Ramos (cell line): ENCODE measurements around the gene ADARB2.

Experiments used
- in situ Hi-C: fragments of 300-500 bp; cut with MboI; formaldehyde crosslinking; loops from one replicate; pipeline ENCODE4 v1.14.3; 2022; ENCODE audit warnings: low sequenced_read_pairs; ENCODE audit not compliant: unreplicated experiment

The ADARB2 gene

DNA sequence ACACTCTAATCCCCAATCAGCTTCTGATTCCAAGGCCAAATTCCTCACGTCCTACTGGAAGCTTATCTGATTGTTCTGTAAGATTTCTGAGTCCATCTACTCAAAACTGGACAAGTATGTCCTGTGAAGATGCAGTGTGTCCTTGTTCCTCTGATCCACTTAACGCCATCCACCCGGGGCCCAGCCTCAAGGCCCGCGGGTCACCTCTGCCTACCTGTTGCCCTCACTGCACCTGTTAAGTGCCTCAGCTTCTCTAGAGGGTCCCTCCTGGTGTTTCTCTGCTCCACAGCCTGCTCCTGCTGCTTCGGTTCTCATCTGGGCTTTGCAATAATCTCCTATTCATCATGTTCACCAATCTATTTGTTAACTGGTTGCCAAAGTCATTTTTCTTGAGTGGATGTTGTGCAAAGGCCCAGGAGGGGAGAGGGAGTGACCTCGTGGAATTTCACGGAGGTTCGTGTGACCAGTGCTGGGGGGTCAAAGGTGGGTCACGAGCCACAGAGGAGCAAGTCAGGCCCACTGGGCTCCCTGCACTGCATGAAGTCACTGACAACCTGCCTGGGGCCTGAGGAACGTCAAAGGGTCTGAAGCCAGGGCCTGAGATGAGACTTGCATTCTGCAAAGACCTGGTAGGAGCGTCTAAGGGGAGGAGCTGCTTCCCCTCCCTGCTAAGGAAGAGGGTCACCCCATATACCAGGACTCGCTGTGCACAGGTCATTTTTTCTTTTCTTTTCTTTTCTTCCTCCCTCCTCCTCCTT is 343.0 kb downstream of the ADARB2 start:
- in situ Hi-C loops, result no loop called here

DNA sequence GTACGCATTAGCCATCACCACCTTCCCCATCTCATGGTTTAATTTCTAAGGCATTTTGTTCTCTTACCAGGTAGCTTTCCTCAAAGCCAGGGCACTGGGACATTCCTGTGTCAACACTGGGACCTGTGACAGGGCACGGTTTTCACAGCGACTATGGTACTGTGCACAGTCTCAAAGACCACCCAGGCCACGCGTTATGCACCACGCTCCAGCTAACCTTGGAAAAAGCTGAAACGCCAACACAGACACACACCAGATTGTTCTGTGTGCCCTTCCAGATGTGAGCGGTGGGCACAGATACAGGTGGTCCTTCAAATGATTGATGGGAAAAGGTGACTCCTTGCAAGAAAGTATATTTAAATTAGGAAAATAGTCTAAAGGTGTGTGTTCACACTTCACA is 343.8 kb downstream of the ADARB2 start:
- in situ Hi-C loops, result no loop called here

DNA sequence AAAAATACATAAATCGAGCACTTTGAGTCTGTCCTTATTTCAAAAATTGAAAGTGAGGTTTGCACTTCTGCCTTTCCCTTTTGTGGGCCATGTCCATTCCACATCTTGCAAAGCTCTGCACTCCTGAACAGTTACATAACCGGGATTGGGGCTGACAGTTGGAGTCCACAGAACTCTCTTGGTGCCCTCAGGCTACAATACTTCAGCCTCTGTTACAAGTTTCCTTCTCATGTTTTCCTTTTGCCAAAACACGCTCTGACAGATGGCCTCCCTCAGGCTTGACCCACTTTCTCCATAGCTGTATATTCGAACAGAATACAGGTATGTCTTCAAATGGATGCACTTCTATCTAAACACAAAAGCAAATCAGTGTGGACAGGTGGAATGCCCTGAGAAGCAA is 345.2 kb downstream of the ADARB2 start:
- in situ Hi-C loops, result no loop called here

DNA sequence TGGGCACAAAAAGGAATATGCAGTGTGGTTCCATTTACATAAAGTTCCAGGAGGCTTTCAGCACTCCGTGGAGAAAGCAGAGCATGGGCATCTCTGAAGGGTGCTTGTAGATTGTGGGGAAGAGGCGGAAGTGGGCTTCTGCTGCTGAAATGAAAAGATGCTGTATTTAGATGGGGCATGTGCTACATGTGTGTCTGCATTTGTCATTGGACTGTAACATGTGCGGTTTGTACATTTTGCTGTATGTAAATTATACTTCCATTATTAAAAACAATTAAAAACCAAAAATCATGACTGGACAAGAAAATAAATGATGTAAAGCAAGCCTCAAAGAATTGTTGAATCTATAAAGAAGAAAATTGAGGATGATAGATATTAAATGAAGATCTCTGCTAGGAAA is 347.1 kb downstream of the ADARB2 start:
- in situ Hi-C loops, result no loop called here

DNA sequence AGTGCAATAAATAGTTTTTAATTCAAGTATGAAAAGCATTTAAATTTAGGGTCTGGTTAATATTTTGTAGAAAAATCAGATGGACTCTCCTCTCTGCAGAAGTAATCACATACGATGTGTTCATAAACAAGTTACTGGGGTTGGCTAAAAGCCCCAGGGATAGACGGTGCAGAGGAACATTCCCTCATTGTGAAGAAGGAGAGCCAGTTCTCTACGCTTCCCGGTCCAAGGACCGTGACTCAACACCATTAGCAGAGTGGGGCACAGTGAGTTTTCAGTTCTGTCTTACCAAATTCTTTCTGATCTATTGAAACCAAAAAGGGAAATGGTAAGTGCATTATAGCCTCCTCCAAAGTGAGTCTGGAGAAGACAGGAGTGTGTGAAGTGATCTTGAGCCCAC is 353.3 kb downstream of the ADARB2 start:
- in situ Hi-C loops, result no loop called here

DNA sequence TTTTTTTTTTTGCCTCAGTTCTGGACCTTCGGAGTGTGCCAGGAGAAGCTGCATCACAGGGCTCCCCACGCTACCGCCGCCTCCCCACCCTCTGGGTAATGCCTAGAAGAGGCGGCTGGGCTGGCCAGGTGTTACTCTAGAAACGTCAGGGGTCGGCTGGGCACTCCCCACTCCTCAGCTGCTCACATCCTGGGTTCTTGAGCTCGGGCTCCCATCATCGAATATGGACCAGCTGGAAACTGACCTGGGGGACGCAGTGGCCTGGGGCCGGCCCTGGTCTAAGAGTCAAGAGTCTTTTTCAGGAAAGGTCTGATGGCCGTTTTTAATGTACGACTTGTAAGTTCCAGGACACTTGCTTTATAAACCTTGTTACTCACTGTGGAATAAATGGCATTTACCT is 354.6 kb downstream of the ADARB2 start:
- in situ Hi-C loops, result no loop called here

DNA sequence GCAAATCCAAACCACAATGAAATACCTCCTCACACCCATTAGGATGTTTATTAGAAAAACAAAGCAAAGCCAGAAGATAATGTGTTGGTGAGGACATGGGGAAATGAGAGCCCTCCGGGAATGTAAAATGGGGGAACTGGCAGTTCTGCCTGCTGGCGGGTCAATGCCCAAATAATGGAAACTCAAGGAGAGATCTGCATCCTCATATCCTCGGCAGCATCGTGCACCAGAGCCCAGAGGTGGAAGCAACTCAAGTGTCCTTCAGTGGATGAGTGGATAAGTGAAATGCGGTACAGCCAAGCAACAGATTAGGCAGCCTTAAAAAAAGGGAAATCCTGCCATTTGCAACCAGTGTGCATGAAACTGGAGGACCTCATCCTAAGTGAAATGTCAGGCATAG is 356.0 kb downstream of the ADARB2 start:
- in situ Hi-C loops, result no loop called here

DNA sequence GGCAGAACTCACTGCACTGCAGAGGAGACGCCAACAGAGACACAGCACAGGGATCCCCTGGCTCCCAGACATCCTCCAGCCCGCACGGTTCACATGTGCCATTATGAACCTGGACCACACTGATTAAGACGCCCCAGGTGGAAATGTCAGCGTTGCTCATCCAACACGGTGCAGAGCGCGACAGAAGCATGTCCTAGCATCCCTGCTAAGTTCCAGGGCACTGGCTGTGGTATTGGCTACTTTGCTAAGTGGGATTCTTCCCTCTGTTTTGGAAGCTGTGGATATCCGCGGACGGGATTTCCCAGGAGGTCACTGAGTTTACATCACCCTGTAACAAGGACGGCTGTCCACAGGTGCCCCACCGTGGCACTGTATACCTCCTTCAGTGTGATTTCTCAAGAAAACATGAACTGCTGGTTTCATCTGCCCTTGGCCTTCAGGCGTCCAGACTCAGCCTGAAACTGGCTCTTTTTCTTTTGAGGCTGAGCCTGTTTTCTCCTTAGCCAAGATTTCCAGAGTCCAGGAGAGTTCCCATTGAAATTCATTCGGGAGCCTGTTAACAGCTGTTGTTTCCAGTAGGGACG is 357.1 kb downstream of the ADARB2 start:
- in situ Hi-C loops, result no loop called here

DNA sequence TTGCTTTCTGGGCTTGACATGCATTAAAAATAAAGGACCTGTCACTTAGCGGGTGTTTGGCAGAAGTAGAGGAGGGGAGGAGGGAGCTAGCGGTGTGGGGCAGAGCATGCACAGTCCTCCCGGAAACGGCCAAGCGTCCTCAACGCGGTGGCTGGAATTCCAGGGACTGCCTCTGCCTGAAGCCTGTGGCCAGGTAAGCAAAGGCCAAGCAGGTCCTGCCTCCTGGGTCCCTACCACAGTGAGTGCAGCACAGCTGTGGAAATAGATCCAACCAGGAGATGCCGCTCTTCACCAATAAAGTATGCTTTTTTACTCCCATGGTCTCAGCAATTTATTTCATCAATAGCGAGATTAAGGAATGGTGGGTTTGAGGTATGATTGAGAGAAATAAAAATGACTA is 357.7 kb downstream of the ADARB2 start:
- in situ Hi-C loops, result no loop called here

DNA sequence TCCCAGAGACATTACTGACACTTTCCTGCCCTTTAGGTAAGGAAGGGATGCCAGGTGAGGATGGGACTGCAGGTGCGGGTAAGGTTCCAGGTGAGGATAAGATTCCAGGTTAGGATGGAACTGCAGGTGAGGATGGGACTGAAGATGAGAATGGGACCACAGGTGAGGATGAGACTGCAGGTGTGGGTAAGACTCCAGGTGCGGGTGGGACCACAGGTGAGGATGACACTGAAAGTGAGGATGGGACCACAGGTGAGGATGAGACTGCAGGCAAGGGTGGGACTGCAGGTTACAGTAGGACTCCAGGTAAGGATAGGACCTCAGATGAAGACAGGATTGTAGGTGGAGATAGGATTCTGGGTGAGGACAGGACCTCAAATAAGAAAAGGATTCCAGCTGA is 358.9 kb downstream of the ADARB2 start:
- in situ Hi-C loops, result no loop called here

DNA sequence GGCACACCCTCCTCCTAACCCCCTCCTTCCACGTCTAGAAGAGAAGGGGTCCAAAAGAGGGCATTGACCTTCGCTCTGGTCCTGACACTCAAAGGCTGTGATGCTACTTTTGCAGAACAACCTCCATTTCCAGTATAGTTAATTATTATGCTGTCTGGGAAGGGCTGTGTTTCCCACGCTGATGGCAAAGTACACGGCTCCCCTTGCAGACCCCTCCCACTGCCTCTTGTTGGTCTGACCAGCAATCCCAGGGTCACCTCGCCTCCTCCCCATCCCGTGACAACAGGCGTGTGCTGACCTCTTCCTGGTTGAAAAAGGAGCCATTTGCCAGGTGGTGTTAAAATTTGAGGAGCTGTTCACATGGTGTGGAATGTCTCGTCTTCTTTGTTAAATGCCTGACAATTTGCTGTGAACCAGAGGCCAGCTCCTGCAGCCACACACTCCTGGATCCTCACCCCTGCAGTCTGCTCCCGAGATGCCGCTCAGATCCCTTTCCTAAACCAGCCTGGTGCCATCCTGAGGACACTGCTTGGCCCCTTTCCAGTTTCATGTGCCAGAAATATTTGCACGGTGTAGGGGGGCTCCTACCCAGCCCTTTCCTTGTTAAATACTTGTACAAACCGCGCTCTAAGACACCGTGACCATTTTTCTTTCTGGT is 359.5 kb downstream of the ADARB2 start:
- in situ Hi-C loops, result no loop called here

DNA sequence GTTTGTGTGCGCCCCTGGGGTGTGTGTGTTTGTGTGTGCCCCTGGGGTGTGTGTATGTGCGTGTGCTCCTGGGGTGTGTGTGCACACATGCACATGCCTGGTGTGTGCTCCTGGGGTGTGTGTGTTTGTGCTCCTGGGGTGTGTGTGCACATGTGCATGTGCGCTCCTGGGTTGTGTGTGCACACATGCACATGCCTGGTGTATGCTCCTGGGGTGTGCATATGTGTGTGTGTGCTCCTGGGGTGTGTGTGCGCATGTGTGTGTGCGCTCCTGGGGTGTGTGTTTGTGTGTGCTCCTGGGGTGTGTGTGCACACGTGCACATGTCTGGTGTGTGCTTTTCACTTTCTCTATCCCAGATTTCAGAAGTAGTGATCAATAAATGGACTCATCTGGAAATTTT is 360.1 kb downstream of the ADARB2 start:
- in situ Hi-C loops, result no loop called here

DNA sequence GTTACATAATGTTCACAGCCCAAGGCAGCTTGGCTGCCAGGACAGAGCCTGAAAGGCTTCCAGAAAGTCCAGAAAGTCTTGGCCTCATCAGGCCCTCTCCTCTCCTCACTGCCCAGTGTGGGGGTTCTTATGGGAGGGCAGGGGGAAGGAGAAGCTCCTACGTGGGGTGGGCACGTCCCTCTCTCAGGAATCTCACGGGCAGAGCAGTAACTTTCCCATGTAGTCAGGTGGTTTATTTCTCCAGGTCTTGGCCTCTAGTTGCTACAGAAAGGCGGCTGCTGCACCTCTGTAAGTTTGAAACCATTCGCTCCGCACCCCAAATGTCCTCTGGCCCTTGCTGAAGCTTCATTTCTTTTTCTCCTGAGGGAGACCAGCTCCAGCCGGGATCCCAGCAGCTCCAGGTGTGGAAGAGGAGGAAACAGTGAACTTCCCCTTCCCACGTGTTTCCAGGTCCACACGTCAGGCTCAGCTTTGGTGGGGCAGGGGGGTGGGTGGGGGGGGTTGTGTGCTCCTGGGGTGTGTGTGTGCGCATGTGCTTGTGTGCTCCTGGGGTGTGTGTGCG is 360.9 kb downstream of the ADARB2 start:
- in situ Hi-C loops, result no loop called here

DNA sequence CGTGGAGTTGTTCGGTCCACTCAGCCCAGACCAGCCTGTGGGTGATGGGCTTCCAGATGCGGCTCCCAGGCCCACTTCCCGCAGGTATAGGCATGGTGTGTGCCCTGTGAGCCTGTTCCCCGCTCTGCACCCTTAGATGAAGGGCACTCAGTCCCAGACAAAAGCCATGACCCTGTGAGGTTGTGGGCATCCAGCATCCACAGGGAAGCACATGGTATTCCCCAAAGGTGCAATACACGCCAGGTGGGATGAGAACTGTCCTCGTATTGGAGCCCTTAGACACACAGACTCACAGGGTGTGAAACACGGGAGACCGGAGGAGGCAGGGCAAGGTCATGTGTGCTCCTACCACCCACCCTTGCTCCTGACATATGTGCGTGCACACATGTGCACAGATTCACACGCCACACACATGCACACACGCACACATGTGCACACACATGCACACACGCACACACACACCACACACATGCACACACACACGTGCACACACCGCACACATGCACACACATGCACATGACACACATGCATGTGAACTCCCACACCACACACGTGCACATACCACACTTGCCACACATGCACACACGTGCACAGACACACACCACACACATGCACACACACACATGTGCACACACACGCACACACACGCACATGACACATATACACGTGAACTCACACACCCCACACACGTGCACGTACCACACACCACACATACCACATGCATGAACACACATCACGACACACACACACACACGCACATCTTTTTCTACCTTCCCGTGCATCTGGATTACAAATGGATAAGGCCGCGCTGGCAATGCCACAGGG is 361.8 kb downstream of the ADARB2 start:
- in situ Hi-C loops, result no loop called here

DNA sequence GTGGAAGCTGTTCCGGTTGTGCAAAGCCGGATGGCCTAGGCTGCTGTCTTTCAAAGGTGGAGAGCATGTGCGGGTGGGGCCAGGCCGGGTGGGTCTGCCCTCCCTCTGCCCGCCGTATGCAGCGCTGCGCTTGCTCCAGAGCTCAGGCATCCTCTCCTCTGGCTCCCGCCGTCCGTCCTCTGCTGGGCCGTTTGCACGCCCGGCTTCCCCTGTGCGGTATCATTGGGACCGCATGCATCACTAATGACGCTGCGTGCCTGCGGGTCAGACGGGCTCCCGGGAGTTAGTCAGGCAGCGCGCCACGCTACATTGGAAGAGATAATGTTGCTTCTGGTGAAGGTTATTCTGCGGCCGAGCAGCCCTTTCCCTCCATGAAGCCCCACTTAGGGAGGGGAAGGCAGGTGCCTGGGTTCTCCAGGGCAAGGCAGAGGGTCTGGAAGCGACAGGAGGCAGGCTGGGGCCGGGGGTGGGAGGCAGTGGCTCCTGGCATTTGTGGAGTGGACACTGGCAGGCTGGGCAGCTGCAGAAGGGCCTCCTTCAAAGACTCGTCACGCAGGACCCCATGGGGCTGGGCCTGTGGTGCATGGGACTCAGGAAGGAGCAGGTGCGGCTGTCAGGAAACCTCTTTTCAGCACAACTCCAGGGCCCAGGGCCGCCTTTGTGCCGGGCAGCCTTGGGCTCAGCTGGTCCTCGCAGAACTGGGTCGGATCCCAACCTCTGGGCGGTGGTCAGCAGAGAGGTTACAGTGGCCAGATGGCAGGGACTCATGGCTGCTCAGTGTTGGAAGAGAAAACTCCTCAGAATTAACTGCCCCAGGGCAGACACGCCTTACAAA is 362.6 kb downstream of the ADARB2 start:
- in situ Hi-C loops, result no loop called here

DNA sequence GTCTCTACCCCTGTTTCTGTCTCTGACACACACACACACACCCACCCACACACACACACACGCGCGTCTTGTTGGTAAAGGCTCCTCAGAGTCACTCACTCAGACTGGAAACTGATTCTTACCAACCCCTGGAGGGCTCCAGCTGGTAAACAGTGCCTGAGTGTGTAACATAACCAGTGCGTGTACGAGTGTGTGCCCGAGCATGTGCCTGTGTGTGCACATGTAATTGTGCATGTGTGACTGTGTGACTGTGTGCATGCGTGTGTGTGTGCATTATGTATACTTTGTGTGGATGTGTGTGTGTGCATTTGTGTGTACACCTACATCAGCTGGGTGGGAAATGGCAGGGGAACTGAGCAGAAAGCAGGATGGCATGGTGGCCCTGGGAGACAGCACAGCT is 364.0 kb downstream of the ADARB2 start:
- in situ Hi-C loops, result no loop called here

DNA sequence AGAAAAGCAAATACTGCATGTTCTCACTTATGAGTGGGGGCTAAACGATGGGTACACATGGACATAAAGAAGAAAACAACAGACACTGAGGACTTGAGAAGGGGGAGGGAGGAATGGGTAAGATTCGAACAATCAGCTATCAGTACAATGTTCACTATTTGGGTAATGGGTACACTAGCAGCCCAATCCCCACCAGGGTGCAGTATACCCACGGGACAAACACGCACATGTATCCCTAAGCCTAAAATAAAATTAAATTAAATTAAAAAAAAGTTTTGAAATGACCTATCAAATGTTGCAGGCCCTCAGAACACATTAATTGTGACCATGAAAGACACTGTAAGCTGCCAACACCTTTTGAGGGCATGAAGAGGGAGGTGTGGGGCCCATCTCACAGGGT is 365.1 kb downstream of the ADARB2 start:
- in situ Hi-C loops, result no loop called here

DNA sequence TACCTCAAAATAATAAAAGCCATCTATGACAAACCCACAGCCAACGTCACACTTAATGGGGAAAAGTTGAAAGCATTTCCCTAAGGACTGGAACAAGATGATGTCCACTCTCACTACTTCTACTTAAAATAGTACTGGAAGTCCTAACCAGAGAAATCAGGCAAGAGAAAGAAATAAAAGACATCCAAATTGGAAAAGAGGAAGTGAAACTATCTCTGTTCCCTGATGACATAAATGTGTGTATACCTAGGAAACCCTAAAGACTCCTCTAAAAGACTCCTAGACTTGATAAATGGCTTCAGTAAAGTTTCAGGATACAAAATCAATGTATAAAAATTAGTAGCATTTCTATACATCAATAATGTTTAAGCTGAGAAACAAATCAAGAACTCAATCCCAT is 367.0 kb downstream of the ADARB2 start:
- in situ Hi-C loops, result no loop called here

DNA sequence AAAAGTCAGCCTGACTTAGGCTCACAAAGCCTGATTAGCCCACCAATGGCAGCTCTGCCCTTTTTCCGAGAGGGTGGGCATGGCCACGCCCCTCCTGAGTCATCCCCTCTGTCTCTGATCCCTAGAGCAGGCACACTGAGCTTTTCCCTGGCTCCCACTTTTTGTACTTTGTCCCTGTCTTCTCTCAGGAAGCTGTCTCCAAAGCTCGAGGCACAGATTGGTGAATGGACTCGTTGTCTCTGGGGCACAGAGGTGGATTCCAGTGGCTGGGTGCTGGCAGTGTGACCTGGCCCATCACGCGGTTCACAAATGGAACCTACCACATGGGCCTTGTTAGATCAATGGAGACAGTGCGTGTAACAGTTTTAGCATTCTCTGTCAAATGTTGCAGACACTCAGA is 367.7 kb downstream of the ADARB2 start:
- in situ Hi-C loops, result no loop called here

DNA sequence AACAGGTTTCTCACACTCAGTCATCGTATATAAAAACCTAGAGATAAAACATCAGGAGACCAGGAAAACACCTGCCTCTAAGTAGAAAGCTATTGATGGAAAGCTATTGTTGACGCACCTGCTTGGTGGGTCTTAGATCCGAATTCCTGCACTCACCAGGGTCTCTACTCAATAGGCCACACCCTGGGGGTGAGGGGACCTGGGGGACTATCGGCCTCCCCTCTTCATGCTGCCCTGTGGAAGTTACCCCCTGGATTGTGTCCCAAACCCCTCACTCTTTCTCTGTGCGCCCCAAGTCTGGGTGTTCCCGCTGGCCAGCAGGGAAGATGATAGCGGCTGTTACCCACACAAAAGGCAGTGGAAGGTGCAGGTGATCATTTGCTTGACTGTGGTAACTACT is 368.1 kb downstream of the ADARB2 start:
- in situ Hi-C loops, result no loop called here
